GM23248 (cell line): ENCODE results near the gene CCDC112.

Source experiments
- EZH2 ChIP-seq: fragments of 200-600 bp; sonication (generic); IDR thresholded peaks from 2 replicates; pipeline ENCODE4 v1.6.1; 2018; ENCODE audit warnings: antibody characterized with exemption, mild to moderate bottlenecking; ENCODE audit not compliant: insufficient read depth, poor library complexity, severe bottlenecking
- EZH2phosphoT487 ChIP-seq: fragments of 200-600 bp; sonication (generic); IDR thresholded peaks from 2 replicates; pipeline ENCODE4 v1.6.1; 2018; ENCODE audit warnings: antibody characterized with exemption, moderate library complexity, mild to moderate bottlenecking, low read depth; ENCODE audit not compliant: insufficient read depth

DNA sequence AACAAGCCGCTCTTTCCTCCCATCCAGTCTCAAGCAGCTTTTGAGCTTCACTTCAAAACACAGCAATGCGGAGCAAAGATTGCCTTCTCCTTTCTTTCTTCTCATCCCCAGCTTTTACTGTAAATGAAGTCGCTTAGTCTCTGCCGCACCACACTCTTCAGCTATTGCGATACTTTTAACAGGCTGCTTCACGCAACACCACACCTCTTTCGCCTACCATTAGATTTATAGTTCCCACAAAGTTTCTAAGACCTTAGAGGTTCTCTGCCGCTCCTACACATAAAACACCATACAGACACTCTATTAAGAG is 34.5 kb downstream of the CCDC112 start:
- no peak for TF ChIP-seq EZH2
- TF ChIP-seq EZH2phosphoT487, result no peak
